ENCODE results near the gene NBAS.

DNA sequence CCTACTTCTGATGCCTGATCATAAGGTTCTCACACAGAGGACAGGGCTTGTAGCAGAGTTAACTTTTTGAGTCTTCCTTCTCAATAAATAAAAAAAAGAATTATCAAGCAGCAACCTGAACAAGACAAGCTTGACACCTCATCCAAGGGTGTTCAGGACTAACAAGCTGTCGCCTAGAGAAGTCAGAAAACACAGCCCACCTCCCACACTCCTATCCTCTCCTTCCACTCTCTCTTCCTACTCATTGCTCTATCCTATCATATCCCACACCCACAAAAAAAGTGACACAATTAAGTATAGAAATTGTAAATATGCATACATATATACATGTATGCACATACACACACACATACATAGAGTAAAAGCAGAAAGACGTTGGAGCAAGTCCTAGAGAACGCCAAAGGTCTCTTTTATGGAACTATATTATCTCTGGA, 5.4 kb downstream of the NBAS start:
- no peak for TF ChIP-seq POLR2AphosphoS5 (IDR thresholded peaks at IDR 0.05; ENCODE audit: low read depth, low read length)
- TF ChIP-seq TAF1 (IDR thresholded peaks at IDR 0.05; ENCODE audit: borderline replicate concordance, insufficient read depth, low read length), result no peak
- no peak for TF ChIP-seq REST (IDR thresholded peaks at IDR 0.05; ENCODE audit: insufficient read depth in 1 of 2, low read depth in 2 of 2, low read length in 2 of 2)
- no peak for TF ChIP-seq SIN3A (IDR thresholded peaks at IDR 0.05; ENCODE audit: borderline replicate concordance, insufficient read depth, low read length)

All from PFSK-1 (cell line).